T-helper 2 cell (primary cell): ENCODE measurements around the gene CUX1.

Experiments used
- DNase-seq, 5 experiments: peaks; one replicate each; pipeline versions ENCODE4 v3.0.0 to v3.0.0-alpha.2; 2012 to 2022

CUX1 gene

GRCh38 chr7:101960985-101961708 lies 143.7 kb downstream of the CUX1 start:
- DNase-seq = no peak

GRCh38 chr7:101961811-101962210 lies 144.4 kb downstream of the CUX1 start:
- no peak for DNase-seq

- no peak for DNase-seq
These were observed 146.3 kb downstream of the CUX1 start for GRCh38 chr7:101963693-101964092.

DNA sequence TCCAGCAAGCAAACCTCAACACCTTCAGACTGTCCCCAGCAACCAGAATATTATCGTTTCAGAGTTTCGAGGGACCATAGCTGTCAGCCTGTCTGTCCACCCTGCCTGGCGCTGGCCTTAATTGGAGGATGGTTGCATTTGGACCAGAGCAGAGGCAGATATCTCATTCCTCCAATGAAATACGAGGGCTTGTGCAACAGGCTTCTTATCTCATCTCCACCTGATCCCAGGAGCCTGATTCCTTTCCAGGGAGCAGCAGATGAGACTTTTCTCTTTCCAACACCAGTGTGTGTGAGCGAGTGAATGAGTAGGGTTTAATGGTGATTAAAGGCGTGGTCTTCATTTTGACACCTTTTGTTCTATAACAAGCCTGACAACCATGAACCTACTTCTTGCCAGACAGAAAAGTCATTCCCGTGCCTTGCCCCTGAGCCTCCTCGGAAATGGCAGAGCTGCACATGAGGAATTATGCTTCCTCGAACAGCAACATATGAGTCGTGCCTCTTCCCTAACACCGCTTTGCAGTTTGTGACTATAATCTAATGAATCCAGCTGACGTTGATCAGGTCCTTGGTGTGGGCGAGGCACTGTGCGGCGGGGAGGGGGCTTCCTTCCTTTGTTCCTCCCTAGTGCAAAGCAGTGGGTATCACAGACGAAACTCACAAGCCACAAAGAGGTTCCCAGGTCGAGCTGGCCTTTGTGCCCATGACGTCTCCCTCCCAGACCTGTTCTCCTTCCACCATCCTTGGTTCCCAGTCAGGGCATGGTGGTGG lies 147.4 kb downstream of the CUX1 start:
- DNase-seq = no peak

DNA sequence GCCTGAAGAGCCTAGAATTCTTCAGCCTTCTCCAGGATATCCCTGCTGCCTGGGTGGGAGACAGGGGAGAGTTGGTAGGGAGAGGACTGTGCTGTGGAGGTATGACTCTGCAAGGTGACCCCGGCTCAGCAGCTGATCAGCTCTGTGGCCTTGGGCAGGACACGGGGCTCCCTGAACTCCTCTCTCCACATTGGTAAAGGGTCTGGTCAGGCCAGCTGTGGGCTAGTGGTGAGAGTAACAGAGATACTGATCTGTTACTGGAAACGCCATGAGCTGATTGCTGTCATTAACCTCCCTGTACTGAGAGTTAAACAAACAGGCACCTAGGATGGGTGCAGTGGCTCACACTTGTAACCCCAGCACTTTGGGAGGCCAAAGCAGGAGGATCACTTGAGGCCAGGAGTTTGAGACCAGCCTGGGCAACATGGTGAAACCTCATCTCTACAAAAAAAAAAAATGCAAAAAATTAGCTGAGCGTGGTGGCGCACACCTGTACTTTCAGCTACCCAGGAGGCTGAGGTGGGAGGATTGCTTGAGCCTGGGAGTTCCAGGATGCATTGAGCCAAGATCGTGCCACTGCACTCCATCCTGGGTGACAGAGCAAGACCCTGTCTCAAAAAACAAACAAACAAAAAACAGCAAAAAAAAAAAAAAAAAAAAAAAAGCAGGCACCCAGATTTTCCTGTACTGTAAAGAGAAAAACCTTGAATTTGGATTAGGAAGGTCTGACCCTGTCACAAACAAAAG lies 151.5 kb downstream of the CUX1 start:
- DNase-seq = no peak

DNA sequence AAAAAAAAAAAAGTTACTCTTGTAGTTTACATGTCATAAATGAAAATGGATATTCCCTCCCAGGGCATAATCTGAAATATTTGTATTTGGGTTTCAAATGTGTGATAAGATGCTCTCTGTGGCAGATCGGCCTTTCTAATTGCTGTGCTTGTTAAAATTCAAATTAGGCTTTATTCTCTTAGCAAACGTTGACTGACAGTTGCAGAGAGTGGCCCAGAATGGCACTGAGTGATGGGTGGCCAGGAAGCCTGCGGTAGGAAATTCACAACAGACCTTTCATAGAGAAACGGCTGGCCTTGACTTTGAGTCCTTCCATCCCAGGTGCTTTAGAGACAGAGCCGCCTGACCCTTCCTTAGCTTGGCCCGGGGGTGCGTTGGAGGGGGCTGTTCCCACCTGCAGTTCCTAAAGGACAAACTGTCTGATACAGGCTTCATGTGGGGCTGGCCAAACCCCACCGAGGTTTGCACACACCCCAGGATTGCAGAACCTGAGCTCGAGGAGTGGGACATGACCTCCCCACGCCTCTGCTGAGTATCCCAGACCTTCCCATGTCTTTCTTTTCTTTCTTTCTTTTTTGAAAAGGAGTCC lies 152.7 kb downstream of the CUX1 start:
- no peak for DNase-seq

DNA sequence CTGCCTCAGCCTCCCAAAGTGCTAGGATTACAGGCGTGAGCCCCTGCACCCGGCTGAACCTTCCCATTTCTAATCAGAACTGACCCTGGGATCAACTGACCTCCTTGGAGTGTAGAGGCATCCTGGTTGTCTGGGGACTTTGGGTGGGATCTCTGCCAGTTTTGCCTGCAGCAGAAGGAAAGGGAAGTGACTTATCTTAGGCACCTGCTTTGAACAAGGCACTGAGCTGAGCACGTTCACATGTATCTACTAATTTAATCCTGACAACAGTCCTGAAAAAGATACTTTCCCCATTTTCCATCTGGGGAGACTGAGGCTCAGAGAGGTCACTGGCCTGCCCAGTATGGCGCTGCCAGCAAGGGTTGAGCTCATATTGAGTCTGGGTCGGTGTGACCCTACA lies 153.4 kb downstream of the CUX1 start:
- DNase-seq = no peak

GRCh38 chr7:101971457-101971856 lies 154.0 kb downstream of the CUX1 start:
- DNase-seq = no peak

DNA sequence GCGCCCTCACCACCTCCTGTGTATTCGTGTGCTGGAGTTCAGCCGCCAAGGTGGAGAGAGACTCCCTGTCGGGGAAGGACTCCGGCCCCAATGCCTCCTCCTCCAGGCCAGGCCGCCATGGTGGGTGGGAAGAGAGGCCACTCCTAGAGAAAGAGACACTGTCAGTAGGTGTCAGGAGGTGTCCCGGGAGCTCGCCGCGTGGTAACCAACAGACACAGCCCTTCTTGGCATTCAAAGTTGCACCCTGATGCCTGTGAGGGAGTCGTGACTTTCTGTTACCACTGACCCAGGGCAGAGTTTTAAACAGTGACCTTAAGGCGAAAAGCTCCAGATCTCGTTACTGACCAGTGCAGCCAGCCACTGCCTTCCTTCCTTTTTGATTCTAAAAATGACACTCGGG lies 155.2 kb downstream of the CUX1 start:
- no peak for DNase-seq

GRCh38 chr7:101973130-101973529 lies 155.7 kb downstream of the CUX1 start:
- no peak for DNase-seq

DNA sequence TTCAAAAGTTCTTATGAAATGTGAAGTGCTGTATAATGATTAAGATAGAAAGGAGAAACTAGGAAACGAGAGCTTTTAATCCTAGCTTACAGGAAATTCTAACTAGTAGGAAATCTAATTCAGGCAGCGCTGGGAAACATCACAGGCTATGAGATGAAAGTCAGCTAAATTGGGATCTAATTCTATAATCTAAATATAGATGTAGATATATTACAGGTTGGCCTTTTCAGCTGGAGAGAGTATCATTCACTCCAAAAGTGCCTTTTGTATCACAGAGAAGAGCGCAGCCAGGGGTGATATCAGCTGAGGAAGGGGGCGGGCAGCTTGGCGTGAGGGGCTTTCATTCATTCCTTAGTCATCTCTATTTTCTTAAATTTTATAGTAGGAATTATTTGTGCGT lies 157.0 kb downstream of the CUX1 start:
- no peak for DNase-seq

- no peak for DNase-seq
These were observed 157.6 kb downstream of the CUX1 start for GRCh38 chr7:101975046-101975445.

GRCh38 chr7:101976411-101976810 lies 159.0 kb downstream of the CUX1 start:
- no peak for DNase-seq

DNA sequence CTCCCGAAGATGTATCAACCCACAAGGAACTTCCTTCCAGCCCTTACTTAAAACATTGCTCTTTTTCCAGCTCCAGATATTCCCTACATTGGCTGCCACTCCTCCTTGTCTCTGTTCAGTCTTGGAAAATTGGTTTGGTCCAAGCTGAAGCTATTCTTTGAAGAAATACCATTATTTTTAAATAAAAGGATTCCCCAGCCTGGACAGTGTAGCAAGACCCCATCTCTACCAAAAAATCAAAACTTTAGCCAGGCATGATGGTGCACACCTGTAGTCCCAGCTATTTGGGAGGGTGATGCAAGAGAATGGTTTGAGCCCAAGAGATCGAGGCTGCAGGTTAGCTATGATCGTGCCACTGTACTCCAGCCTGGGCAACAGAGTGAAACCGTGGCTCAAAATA lies 159.8 kb downstream of the CUX1 start:
- DNase-seq = no peak

DNA sequence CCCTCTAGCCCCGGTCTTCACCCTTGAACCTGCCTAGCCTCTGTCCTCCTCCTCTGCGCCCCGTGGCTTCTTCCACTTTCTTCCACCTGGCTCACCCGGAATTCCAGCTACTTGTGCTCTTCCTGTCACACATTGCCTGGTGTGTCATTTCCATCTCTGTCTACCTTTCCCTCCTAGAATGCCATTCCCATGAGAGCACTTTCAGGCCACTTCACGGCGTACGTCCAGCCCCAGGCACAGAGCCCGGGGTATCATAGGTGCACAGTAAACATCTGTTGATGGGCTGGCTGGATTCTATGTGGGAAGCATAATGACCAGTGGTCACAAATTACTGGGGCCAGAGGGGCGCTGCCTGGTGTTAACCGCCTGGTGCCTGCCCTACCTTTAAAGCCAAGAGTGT lies 161.3 kb downstream of the CUX1 start:
- no peak for DNase-seq

GRCh38 chr7:101983147-101983811 lies 165.9 kb downstream of the CUX1 start:
- no peak for DNase-seq

DNA sequence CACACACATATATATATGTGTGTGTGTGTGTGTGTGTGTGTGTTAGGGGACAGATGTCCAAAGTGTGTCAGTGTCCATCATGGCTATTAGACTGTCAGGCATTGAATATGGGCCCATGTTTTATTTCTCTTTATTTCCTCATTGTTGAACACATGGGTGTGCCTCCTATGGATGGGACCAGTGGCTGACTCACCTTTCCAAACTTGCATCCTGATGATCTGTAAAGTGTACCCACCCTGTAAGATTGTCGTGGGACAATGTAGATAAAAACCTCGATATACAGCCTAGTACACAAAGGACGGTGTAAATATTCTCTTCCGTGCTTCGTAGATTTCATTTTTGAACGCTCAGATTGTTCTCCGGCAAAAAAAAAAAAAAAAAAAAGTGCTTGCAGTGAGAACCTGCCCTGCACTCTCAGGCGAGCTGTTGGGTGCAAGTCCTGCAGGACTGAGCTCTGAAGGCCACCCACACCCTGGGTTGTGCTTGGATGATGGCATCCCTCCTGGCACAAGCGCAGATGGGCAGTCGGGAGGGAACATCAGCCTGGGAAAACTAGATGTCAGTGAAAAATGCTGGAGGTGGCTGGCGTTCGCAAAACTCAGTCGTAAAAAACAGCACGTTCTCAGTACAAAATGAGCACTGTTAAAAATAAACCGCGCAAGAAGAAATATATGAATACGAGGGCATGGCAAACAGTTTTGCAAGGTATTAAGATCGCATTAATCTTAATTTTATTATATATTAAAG lies 166.9 kb downstream of the CUX1 start:
- no peak for DNase-seq

GRCh38 chr7:101985057-101985902 lies 167.9 kb downstream of the CUX1 start:
- no peak for DNase-seq

DNA sequence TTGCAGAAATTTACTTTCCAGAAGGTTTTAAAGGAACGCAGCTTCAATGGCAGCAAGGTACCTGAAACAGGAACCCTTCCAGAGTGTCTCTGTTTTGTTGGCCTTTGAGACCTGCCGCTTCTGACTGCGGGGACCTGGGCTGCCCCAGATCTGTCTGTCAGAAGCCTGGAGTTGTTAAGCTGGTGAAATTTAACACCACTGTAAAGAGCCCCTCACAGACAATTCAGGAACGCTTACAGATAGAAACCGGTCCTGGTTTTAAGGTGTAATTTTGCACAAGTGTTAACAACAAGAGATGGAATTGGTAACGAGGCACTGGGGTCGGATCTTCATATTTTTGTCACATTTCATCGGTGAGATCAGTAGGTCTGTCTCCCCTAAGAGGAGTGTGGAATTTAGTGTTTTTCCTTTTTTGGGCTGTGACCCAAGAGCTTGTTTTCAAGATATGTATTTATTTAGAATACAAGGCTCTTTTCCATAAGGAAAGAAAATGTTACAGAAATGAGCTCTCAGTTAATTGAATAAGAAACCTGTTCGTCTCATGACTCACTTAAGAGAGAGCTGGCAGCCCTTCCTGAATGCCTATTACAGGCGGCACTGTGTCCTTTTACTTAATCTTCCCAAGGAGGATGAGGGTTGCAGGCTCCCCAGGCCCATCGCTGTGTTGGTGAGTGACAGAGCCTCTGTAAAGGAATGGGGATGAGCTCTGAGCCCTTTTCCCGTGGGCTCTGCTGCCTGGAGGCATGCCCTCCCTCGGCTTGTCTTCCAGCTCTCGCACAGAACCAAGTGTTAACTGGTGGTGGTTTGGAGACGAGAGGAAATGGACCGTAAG lies 168.7 kb downstream of the CUX1 start:
- DNase-seq = no peak

DNA sequence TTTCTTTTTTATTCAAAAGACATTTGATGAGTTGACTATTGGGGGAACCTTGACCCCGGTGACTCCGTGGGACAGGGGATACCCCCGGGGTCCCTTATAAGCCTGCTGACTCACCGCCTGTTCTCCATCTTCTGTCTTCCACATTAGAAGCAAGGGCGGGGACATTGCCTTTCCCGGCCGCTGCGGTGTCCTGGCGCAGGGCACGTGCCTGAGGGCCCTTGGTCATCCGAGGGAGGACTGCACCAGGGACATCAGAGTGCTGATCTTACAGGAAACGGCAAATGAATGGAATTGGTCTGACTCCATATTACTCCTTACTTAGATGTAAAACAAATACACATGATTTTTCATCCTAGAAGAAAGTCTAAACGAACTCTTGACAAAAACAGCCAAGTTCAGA lies 170.1 kb downstream of the CUX1 start:
- DNase-seq = no peak
